ENCODE data around the gene ADAM15.

Gene ADAM15

DNA sequence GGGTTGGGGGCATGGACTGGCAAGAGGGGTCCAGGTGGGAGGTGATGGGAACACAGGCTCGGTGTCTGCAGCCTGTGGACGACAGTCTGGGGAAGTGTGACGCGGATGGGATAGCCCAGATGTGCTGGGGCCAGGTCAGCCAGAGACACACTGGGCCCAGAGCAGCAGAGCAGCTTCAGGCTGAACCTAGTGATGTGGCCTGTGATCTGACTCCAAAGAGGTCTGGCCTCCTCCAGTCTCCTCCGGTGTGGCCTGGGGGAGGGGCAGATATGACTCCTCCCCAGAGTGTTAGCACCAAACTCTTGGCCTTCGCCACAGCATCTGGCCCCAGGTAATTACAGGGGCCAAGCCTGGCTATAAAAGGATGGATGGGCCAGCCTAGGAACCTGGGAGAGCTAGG lies 41.0 kb downstream of the ADAM15 start:
- no peaks in the 10 kb centered on the region for H3K9me3 Mint-ChIP-seq
- TF ChIP-seq, protein P1, sequence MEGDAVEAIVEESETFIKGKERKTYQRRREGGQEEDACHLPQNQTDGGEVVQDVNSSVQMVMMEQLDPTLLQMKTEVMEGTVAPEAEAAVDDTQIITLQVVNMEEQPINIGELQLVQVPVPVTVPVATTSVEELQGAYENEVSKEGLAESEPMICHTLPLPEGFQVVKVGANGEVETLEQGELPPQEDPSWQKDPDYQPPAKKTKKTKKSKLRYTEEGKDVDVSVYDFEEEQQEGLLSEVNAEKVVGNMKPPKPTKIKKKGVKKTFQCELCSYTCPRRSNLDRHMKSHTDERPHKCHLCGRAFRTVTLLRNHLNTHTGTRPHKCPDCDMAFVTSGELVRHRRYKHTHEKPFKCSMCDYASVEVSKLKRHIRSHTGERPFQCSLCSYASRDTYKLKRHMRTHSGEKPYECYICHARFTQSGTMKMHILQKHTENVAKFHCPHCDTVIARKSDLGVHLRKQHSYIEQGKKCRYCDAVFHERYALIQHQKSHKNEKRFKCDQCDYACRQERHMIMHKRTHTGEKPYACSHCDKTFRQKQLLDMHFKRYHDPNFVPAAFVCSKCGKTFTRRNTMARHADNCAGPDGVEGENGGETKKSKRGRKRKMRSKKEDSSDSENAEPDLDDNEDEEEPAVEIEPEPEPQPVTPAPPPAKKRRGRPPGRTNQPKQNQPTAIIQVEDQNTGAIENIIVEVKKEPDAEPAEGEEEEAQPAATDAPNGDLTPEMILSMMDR (IDR thresholded peaks at IDR 0.05; ENCODE audit: unreplicated experiment in 3 of 3) = no peak
- H3K4me1 Mint-ChIP-seq = peaks cover 46% of the 10 kb centered on the region
- H3K27ac Mint-ChIP-seq = no peak overlapping the region
- H3K4me3 Mint-ChIP-seq = no peak overlapping the region
- peaks cover 7% of the 10 kb centered on the region for H3K36me3 Mint-ChIP-seq (ENCODE audit: low read depth)
- peaks cover 13% of the 10 kb centered on the region for H3K27me3 Mint-ChIP-seq (ENCODE audit: low read depth)

DNA sequence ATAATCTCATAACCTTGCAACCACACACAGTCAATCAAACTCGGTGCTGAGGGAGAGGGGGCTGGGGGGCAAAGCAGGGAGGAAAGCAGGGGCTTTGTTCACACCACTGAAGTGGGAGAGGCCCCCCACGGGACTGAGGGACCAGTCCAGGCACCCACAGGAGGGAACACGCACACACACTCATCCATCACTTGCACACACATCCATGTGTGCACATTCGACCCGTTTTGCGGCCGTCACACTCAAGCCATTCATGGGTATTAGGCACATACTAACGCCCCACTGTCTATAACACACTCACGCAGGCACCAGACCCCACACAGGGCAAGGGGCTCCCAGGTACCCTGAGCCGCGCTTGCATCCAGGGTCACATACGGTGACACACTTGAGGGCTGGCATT lies 41.5 kb downstream of the ADAM15 start:
- H3K9me3 Mint-ChIP-seq = no peaks in the 10 kb centered on the region
- H3K27me3 Mint-ChIP-seq (ENCODE audit: low read depth) = peaks cover 13% of the 10 kb centered on the region

GRCh38 chr1:155093911-155094621 lies 43.0 kb downstream of the ADAM15 start:
- TF ChIP-seq, protein P1 (IDR thresholded peaks at IDR 0.05; ENCODE audit: unreplicated experiment in 3 of 3) = peak; percentile 12 to 45 (median 40)
- no peak overlapping the region for H3K4me3 Mint-ChIP-seq
- peak overlapping the region; percentile 33 to 77 (median 48) for H3K27ac Mint-ChIP-seq
- no peaks in the 10 kb centered on the region for H3K36me3 Mint-ChIP-seq (ENCODE audit: low read depth)
- peaks cover 13% of the 10 kb centered on the region for H3K27me3 Mint-ChIP-seq (ENCODE audit: low read depth)
- H3K9me3 Mint-ChIP-seq = no peaks in the 10 kb centered on the region
- peaks cover 37% of the 10 kb centered on the region for H3K4me1 Mint-ChIP-seq

More for the DNA sequence above, 41.5 kb downstream of the ADAM15 start:
- Mint-ChIP-seq H3K27ac (peak overlapping the region in 1 of 3 experiments; percentile 48), H3K36me3 (ENCODE audit: low read depth) (peaks cover 2% of the 10 kb centered on the region), H3K4me1 (peaks cover 41% of the 10 kb centered on the region), H3K4me3 (no peak overlapping the region)
- TF ChIP-seq, protein P1 (IDR thresholded peaks at IDR 0.05; ENCODE audit: unreplicated experiment in 3 of 3) = no peak

DNA sequence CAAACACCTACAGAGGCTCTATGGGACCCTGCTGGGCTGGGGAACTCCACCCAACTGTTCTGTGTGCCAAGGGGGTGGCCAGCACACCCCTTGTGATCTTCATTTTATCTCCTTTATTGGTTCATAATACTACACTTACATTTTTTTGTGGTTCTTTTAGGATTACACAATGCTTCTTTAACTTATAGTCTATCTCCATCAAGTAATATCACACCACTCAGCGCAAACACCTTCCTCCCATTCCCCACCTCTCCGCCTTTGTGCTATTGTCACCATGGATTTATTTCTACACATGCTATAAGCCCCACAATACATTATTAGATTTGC lies 43.5 kb downstream of the ADAM15 start:
- H3K27me3 Mint-ChIP-seq (ENCODE audit: low read depth) = peaks cover 13% of the 10 kb centered on the region
- H3K27ac Mint-ChIP-seq = peak overlapping the region; percentile 34 to 77 (median 48)
- no peaks in the 10 kb centered on the region for H3K9me3 Mint-ChIP-seq
- TF ChIP-seq, protein P1 (IDR thresholded peaks at IDR 0.05; ENCODE audit: unreplicated experiment in 3 of 3) = peak in 1 of 3 experiments; percentile 41
- H3K4me3 Mint-ChIP-seq = no peak overlapping the region
- H3K36me3 Mint-ChIP-seq (ENCODE audit: low read depth) = no peaks in the 10 kb centered on the region
- peaks cover 37% of the 10 kb centered on the region for H3K4me1 Mint-ChIP-seq

DNA sequence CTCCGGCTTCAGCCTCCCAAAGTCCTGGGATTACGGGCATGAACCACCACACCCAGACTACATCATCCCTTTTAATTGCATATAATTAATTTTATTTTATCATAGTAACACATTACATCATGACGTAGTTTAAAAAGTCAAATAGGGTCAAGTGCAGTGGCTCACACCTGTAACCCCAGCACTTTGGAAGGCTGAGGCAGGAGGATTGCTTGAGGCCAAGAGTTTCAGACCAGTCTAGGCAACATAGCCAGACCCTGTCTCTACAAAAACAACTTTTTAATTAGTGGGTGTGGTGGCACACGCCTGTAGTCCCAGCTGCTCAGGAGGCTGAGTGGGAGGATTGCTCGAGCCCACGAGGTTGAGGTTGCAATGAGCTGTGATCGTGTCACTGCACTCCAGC lies 48.2 kb downstream of the ADAM15 start:
- TF ChIP-seq, protein P1 (IDR thresholded peaks at IDR 0.05; ENCODE audit: unreplicated experiment in 3 of 3) = no peak
- Mint-ChIP-seq H3K4me3 (no peak overlapping the region), H3K4me1 (peaks cover 15% of the 10 kb centered on the region), H3K9me3 (no peaks in the 10 kb centered on the region), H3K27ac (no peak overlapping the region), H3K27me3 (ENCODE audit: low read depth) (peaks cover 3% of the 10 kb centered on the region), H3K36me3 (ENCODE audit: low read depth) (no peaks in the 10 kb centered on the region)

GRCh38 chr1:155103325-155103724 lies 52.2 kb downstream of the ADAM15 start:
- Mint-ChIP-seq H3K9me3 (no peaks in the 10 kb centered on the region), H3K27me3 (ENCODE audit: low read depth) (peaks cover 16% of the 10 kb centered on the region), H3K4me3 (no peak overlapping the region), H3K27ac (no peak overlapping the region), H3K36me3 (ENCODE audit: low read depth) (no peaks in the 10 kb centered on the region), H3K4me1 (peaks cover 4% of the 10 kb centered on the region)
- TF ChIP-seq, protein P1 (IDR thresholded peaks at IDR 0.05; ENCODE audit: unreplicated experiment in 3 of 3) = no peak

All from nephron (organoid).